Stimulated activated CD4-positive, alpha-beta T cell treated with anti-CD3 and anti-CD28 coated beads, Interleukin-12 subunit alpha, Interleukin-12 subunit beta, amount 100 ng/mL, for 48 hours (primary cell): ENCODE results near the gene PAX3.

Experiments
- DNase-seq, 3 donors: peaks; one replicate each; pipeline ENCODE4 v3.0.0-alpha.2; 2020; ENCODE audit warnings: low read depth in 2 of 3, low spot score in 1 of 3

The PAX3 gene

DNA sequence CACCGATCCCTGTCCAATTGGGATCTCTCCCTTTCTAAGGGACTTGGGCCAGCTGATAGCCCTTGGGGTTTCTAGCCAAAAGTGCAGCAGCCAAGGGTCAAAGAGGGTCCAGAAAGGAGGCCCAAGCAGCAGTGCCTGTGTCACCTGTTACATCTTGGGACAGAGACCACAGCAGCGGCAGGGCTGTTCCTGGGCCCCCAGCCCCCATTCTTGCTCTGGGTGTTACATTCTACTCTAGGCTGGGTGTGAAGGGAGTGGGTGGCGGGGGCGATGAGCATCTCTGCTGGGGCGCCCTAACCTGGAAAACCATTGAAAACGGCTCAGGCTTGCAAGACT, 1.2 kb downstream of the PAX3 start:
- DNase-seq: no peak

DNA sequence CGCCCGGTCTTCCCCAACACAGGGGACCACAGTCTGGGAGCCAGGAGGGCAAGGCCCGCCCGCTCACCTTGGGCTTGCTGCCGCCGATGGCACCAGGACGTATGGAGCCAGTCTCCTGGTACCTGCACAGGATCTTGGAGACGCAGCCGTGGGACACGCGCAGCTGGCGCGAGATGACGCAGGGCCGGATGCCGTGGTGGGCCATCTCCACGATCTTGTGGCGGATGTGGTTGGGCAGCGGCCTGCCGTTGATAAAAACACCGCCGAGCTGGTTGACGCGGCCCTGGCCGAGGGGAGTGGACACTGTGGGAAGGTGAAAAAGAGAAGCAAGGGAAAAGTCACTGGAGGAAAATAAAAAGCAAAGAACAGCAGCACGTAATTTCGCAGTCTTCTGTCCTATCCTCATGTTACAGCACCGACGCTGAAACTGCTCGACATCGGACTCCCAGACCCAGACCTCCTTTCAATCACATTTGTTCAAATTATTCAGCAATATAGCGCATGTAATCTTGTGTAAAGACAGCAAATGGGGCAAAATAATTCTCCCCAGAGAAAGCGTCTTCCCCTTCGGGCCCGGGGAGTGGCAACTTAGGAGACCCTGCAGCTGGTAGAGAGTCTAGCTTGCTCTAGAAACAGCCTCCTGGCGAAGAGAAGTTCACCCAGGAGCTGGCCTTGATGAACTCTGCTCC, 1.7 kb downstream of the PAX3 start:
- DNase-seq: no peak

DNA sequence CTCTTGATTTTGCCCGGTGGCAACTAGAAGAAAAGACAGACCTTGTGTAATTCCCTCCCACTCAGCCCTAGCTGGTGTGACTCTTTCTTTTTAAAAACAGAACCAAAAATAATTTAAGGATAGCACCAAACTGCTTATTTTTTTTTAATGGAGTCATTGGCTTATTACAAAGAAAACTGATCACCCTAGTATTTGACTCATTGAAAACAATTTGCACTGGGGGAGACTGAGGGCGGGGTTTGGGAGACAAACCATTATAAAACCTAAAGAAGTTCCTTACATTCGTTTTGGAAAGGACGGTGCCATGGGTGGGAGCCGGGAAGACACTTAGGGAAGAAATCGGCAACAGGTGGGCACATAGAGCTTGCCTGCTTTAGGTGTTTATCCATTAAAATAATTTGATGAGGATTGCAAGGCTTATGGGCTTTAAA, 2.5 kb downstream of the PAX3 start:
- no peak for DNase-seq

DNA sequence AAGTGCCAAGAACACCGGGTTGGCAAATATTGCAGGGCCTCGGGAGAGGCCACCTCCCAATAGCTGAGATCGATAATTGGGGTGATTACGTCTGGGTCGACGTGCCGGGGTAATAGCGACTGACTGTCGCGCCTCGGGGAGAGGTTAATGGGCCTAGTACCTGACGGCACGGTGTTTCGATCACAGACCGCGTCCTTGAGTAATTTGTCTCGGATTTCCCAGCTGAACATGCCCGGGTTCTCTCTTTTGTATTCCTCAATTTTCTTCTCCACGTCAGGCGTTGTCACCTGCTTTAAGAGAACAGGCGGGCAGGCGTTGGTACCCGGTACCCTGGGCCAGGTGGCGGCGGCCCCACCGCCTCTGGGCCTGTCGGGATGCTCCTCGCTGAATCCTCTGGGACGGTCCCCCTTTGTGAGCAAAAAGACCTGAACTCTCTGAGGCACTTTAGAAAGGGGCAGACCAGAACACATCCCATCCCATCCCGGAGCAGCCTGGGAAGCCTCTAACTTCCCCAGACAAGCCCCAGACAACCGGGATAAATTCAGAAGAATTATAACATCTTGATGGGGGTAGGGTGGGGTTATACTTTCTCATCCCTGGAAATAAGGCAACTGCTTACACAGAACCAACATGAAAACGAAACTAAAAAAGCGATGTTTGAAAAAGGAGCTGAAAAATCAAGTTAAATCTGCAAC, 3.3 kb downstream of the PAX3 start:
- no peak for DNase-seq

DNA sequence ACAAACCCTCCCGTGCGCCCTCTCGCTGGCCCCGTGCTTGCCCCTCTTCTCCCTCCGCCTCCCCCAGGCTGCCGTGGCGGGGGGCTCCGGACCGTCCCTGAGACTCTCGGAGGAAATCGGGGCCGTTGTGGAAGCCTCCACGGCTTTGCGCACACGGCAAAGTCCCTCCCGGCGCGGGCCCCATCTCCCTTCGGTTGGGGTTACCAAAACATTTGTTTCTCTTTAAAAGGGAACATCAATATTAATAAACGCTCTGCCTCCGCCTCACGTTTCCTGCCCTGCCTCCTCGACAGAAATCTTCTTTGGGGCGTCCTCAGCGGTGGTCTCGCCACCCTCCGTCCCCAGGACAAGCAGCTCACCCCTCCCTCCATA, 3.8 kb downstream of the PAX3 start:
- no peak for DNase-seq

DNA sequence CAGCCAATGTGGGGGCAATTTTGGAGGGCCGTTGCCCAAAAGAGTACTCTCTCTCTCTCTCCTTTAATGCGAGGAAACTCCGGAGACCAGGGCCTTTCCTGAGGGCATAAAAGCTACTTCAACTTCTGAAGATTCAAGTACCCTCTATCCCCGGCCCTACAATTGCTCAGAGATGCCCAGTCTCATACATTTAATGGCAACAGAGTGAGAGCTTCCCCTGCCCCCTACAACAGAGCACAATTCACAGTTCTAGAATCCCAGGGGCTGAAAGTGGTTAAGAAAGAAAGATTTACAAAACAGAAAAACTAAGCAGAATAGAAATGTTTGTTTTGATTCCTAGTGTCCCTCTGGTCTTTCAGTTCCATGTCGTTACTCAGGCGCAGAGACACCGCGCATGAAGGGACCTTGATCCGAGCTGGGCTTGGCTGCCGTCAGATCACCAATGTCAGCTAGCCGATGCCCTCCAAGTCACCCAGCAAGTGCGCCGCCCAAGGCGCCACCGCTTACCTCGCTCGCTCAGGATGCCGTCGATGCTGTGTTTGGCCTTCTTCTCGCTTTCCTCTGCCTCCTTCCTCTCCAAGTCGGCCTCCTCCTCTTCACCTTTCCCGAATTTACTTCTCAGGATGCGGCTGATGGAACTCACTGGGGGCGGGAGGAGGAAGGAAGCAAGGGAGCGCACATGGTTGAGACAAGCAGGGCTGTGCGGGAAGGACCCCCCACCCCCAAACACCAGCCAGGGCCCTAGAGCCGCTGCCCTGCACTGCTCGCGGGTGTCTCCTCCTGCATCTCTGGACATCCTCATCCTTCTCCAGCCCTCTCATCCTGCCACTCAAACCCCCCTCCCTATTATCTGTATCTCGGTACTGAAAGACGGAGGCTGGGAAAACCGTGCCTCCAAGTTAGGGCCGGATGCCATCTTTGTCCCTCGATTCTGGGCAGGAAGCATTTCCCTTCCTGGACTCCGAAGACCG, 4.9 kb downstream of the PAX3 start:
- no peak for DNase-seq

DNA sequence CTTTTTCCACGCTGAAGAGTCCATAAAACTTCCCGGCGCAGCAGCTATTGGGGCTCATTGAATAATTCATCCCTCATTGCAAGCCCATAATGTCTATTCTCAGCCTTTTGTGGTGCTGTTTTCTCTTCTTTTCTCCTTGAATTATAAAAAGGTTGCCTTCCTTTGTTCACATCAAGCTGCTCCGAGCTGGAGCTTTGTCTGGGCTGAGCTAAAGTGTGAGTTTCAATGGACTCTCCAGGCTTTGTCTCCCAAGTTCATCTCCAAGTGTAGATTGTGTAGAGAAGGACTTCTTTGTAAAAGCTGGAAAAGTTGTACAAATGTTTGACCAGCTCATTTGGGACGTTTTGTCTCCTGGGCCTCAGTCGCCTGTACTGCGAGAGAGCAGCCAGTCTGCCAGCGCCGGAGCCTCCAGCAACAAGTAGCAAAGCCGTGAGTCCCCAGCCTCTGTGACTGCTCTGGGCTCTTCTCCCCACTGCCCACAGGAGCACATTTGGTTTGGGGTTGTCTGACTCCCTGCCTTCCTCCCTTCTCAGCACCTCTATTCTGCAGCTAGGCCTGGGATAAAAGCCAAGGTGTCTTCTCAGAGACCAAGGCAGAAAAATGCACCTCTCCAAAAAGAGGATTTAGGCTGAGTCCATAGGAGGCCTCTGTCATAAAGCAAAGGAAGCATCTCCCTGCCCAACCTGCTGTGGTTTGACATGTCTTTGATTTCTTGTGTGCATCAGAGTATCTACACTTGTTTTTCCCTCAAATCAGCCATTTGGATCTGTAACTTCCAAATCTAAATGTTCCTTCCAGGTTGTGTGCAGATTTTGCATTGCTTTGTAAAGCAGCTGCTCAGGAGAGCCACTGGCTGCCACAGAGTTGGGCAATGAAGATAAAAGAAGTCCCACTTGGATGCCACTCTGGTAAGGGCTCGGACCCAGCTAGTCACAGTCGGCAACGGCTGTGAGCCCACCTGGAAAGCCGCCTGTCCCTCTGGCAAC, 6.4 kb downstream of the PAX3 start:
- DNase-seq: no peak

DNA sequence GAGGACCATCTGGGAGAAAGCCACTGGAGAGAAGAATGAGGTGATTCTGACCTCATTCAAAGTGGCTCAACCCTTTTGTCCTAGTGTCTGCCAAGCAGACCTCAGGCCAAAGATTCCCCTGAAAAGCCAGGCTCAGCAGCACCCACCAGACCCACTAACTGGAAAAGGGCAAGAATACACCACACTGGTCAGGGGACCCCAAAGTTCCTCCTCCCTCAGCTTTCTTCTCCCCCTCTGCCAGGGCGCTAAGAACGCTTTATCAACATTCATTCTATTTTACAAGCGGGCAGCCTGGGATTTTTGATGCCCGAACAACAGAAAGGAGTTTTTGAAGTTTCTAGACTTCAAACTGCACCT, 7.3 kb downstream of the PAX3 start:
- DNase-seq: no peak

DNA sequence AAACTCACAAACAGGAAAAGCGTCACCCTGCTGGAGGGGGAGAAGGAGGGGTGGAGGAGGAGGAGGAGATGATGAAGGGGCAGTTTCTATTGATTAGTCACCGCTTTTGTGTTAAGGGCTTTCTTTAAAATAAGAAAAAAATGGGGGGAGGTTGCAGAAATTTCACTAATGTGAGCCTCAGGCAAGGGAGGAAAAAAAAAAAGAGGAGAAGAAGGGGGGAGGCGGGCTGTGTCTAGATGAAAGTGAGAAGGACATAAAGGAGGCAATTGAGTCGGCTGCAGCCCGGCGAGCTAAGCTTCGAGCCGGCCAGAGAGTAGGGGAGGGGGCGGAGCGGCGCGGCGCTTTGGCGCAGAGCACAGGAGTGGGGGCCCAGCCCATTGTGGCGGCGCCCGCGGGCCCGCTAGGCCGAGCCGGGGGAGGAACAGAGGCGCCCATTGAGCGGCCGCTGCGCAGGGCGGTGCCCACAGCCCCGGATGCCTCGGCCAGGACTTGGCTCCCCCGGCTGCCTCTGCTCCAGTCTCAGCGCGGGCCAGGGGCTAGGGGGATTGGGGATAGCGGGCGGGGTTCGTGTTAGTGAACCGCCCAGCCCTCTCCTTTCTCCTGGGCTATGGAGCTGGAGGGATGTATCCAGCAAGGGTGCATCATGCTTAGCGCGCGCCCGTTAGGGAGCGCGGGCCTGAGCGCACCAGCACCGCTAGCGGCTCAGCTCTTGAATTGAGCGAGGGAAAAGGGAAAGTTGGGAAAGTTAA, 7.9 kb downstream of the PAX3 start:
- DNase-seq: no peak

DNA sequence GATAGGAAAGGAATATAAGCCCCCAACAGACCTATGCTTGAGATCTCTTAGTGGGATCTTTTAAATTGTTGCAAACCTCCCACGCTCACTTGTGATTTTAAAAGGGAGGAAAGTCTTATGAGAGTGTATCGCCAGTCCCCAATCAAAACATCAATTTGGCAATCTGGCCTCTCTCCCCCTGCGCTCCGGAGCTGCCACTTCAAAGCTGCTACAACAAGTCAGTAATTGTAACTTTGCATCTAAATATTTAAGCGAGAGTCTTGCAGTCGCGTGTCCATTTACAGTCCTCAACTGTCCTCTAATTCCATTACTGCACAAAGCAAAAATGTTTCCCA, 8.4 kb downstream of the PAX3 start:
- DNase-seq: no peak

DNA sequence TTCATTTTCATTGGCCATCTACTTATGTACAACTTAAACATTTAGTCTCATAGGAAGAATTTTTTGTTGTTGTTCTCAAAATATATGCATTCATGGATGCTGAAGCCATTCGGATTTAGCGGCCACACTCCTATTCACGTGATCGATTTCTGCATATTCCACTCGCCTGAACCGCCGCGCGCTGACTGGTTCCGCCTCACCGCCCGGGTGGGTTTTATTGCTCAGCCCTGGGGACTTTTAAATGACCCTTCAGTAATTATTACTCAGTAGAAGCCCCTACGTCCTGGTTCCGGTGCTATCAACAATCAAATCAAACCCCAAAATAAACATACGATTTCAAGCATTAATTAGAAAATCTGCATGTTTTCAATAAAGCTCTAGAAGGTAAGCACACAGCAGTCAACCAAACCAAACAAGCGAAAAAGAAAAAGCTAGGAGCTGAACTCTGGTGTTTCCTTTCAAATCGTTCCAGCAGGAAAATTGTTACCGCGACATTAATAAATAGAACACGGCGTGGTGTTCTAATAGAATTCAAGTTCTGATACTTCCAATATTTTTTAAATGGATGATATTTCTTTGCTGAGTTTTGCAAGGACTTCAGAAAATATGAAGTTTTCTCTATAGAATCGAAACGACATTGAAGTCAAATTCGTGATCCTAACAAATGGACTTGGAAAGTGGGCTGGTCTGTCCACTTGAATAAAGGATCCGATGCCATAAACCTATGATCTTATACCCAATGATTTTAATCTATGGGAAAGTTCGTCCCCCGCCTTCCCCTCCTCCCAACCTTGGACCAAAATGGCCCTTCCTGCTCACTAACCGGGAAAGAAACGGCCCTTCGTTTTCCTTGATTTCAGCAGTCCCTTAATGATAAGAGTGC, 9.3 kb downstream of the PAX3 start:
- DNase-seq: no peak

DNA sequence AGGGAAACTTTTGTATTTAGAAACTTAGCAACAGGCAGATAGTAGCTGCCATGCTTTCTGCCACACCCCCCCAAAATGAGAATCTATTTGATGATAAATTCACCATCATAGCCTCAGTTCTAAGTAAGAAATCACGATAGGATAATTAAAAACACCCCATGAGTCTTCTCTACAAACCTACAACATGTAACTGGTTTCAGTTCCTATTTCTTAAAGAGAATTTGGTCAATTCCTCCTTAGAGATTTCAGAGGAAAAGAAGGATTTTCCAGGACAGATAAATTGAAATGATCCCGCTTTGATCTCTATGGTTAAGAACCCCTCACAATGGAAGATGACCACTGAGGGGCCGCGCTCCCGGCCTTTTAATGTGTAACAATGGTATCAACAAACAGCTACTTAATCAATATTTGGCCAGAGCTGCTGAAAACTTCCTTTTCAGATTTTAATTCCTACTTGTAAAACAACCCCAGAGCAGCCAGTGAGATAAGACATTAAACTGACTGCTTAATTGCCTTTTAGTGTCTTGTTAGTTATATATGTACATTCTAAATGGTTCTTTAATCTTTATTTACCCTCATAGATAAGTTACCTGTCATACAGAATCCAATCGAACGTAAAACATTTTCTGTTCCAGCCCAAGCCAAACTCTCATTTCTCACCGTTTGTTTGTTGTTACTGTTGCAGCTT, 10.1 kb downstream of the PAX3 start:
- DNase-seq: no peak

DNA sequence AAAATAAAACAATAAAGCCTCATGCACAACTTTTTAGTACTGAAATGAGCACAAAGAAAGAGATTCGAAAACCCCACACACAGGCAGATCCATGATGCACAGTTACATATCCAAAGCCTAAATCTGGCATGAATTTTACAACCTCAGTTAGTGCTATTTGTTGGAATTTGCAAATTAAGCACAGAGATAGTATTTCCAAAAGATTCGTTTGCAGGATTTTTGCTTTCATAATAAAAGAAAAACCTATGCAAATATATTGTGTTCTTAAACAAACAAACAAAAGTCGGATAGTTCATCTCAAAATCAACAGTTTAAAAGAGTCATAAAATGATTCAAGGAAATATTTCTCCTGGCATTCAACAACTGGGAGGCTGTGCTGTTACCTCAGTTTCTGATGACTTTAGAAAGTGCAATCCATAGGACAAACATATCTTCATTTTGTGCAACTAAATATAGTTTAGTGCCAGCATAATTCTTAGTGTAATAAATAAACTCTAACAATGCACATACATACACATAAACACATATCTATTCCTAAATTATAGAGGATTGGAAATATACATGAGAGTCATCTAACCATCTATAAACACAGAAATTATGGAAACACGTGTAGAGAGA, 10.8 kb downstream of the PAX3 start:
- no peak for DNase-seq

DNA sequence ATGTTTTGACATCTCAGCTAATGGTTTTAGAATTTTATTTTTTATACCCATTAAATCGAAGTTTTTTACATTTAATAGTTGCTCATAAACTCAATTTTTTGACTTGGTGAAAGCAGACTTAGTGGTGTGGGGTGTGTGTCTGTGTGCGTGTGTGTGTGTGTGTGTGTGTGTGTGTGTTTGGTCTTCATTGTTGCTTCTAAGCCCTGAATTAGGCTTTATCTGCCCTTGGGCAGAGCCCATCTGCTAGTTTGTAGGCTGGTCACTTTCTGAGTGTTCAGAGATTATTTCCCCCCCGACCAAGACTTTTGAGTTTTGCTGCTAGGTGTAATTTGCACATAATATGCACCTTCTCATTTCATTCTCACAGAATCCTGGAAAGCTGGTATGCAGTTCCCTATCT, 14.3 kb downstream of the PAX3 start:
- no peak for DNase-seq

DNA sequence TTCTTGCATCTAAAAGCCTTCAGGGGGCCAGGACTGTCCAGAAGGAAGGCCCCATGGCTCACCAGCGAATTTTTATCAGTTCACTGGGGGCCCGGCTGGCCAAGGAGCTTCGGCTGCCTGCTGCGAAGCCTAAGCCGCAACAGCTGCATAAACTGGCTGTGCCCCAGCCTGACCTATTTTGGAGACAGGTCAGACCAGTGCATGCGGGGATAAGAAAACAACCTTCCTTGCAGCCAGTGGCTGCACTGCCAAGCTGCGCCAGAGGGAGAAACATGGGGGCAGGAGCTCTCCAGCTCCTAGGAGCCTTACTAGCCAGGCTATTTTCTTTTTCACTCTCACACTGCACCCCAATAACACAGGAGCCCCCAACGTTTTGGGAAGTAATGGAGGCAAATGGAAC, 15.2 kb downstream of the PAX3 start:
- no peak for DNase-seq

DNA sequence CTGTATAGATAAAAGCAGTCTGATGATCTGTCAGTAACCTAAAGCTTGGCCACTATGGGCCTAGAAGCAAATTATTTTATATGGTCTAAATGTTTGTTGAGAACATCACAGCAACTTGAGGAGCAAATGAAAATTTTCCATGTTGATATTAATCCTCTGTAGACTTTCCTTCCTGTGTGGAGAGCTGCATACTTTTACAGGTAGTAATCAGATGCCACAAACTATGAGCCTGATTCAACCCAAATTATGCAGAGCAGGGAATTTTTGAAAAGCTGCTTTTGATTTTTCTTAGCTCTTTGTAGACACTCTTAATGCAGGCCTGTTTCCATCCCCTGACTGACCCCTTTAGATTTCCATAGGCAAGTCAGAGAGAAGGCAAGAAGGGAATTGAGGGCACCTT, 17.3 kb downstream of the PAX3 start:
- no peak for DNase-seq

DNA sequence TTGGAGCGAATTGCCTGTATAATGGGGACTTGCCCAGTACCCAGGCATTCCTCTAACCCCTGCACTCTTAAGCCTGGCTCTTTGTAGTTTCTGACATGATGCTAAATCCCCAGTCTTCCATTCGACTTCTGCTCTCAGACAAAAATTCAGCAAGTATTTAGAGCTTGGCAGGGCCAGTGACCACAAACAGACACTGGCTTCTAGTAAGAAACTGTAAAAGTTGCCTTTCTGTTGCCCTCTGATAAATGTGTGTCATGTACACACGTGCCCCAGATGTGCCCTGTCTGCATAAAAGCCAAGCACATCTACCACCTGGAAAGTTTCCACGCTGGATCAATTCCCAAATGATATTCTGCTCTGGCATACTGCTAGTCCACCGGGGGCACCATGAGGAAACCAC, 18.0 kb downstream of the PAX3 start:
- DNase-seq: no peak

DNA sequence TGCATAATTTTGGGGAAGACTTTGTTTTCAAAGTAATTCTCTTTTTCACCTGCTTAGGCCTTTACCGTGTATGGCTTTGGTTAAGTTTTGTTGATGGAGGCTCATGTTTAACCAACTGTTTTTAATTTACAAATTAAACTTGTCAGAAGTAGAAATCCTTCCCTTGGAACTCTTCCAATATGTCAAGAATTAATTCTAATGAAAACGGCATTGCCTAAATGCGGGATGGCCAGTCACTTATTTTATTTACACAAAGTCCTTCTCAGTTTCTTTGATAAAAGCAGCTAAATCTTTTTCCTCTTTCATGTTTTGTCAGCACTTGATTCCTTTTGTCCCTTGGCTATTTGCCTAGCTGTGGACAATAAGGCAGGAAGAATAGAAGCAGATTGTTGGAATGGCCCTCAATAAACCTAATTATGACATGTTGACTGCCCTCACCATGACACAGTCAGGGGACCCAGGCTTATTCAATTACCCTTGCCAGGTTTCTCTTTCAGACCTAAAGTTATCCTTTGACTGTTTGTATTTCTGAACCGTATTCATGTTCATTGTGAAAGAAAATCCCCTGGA, 26.3 kb downstream of the PAX3 start:
- DNase-seq: no peak
